Measurements from ENCODE around the gene RBM47. TPM values are rescaled to one million over a fixed set of nuclear protein-coding genes. Genes with fewer than 3 reads are reported as not detected.
"Not testable (repeated sequence)": the region's sequence is repeated elsewhere in the genome, so short reads cannot be mapped to it uniquely, and the experiment has no call there.

RBM47 gene
- total RNA-seq, 1 experiment from 2014 or later = 78.0 TPM

- ChIA-PET CTCF (interaction anchor here (0.7 kb wide), 1 partner anchor 843 kb away, joined by 11 read pairs; no protein-coding TSS in a partner anchor), POLR2A (ENCODE audit: unreplicated experiment) (no interaction called here)
- TF ChIP-seq EZH2 (IDR thresholded peaks at IDR 0.05; ENCODE audit: low read depth) (no peak), CTCF (conservative IDR thresholded peaks at IDR 0.05) (no peak)
- Histone ChIP-seq H3K4me1 (replicated peaks; ENCODE audit: insufficient read depth) (no peaks in the 10 kb centered on the region), H3K4me2 (no peak overlapping the region), H2AFZ (no peak overlapping the region), H3F3A (ENCODE audit: insufficient read depth, low read depth) (peaks cover 2% of the 10 kb centered on the region; the same call in 1 of the 2 replicates), H4K20me1 (ENCODE audit: insufficient read depth) (peaks cover 3% of the 10 kb centered on the region; the same call in 1 of the 2 replicates), H3K36me3 (ENCODE audit: low read depth) (peaks cover 11% of the 10 kb centered on the region; the same call in 1 of the 2 replicates), H3K9me2 (ENCODE audit: insufficient read depth) (no peaks in the 10 kb centered on the region), H3K27me3 (ENCODE audit: insufficient read depth, low read depth) (no peaks in the 10 kb centered on the region), H3K9me3 (ENCODE audit: insufficient read depth, low read depth) (no peaks in the 10 kb centered on the region), H3K79me2 (ENCODE audit: low read depth) (peaks cover 8% of the 10 kb centered on the region; the same call in 1 of the 2 replicates), H3K27ac (no peak overlapping the region), H3K4me3 (no peak overlapping the region)
- no TSS peak for BruUV-seq (replicated peaks)
- DNase-seq = no peak
- intact Hi-C loops (cut with micrococcal nuclease; ENCODE audit: unreplicated experiment) = no loop called here
Measured at GRCh38 chr4:40434126-40434687, 195.5 kb downstream of the RBM47 start.

DNA sequence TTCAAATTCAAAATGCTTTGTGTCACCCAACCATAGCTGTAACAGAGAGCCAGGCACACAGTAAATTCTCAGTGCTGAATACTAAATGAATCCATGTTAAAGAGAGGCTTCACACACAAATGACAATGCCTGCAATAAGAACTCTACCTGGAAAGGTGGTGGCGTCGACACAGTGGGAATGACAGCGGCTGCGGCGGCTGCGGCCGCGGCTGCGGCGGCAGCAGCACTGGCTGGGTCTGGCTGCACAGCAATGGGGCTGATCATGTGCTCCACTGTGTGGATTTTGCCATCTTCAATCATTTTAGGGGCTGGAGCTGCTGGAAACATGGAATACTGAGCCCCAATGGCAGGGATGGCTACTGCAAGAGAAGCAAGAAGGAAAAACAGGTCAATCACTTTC is 197.2 kb downstream of the RBM47 start:
- intact Hi-C loops (cut with micrococcal nuclease; ENCODE audit: unreplicated experiment) = no loop called here
- no peaks in the 10 kb centered on the region for H3K9me2 ChIP-seq (ENCODE audit: insufficient read depth)
- no peak for TF ChIP-seq CTCF (conservative IDR thresholded peaks at IDR 0.05)
- TF ChIP-seq EZH2 (IDR thresholded peaks at IDR 0.05; ENCODE audit: low read depth) = no peak
- peaks cover 4% of the 10 kb centered on the region; the same call in 1 of the 2 replicates for H3K79me2 ChIP-seq (ENCODE audit: low read depth)
- H3K4me1 ChIP-seq (replicated peaks; ENCODE audit: insufficient read depth) = no peaks in the 10 kb centered on the region
- H3K36me3 ChIP-seq (ENCODE audit: low read depth) = peaks cover 14% of the 10 kb centered on the region; the same call in 1 of the 2 replicates
- BruUV-seq (replicated peaks) = no TSS peak
- CTCF ChIA-PET = no interaction called here
- H3K27me3 ChIP-seq (ENCODE audit: insufficient read depth, low read depth) = no peaks in the 10 kb centered on the region
- no peak for DNase-seq
- H3K27ac ChIP-seq = no peak overlapping the region
- H3K4me2 ChIP-seq = no peak overlapping the region
- peaks cover 3% of the 10 kb centered on the region; the same call in 1 of the 2 replicates for H4K20me1 ChIP-seq (ENCODE audit: insufficient read depth)
- no peaks in the 10 kb centered on the region for H3K9me3 ChIP-seq (ENCODE audit: insufficient read depth, low read depth)
- no peak overlapping the region for H3K4me3 ChIP-seq
- no peaks in the 10 kb centered on the region; the same call in 1 of the 2 replicates for H3F3A ChIP-seq (ENCODE audit: insufficient read depth, low read depth)
- no peak overlapping the region for H2AFZ ChIP-seq
- POLR2A ChIA-PET (ENCODE audit: unreplicated experiment) = interaction anchor here (0.5 to 0.9 kb wide), 2 partner anchors 9 to 53 kb away, joined by 8 to 9 read pairs; no protein-coding TSS in a partner anchor

- H3K79me2 ChIP-seq (ENCODE audit: low read depth); intact Hi-C loops (cut with micrococcal nuclease; ENCODE audit: unreplicated experiment); H3K4me1 ChIP-seq (replicated peaks; ENCODE audit: insufficient read depth); CTCF ChIA-PET; H2AFZ ChIP-seq; H3K9me2 ChIP-seq (ENCODE audit: insufficient read depth); POLR2A ChIA-PET (ENCODE audit: unreplicated experiment); H4K20me1 ChIP-seq (ENCODE audit: insufficient read depth); H3K27ac ChIP-seq; BruUV-seq (replicated peaks); H3K4me3 ChIP-seq; DNase-seq; H3K27me3 ChIP-seq (ENCODE audit: insufficient read depth, low read depth); H3K9me3 ChIP-seq (ENCODE audit: insufficient read depth, low read depth); H3K4me2 ChIP-seq: not testable (repeated sequence)
- Histone ChIP-seq H3K36me3 (ENCODE audit: low read depth) (peaks cover 37% of the 10 kb centered on the region), H3F3A (ENCODE audit: insufficient read depth, low read depth) (peaks cover 15% of the 10 kb centered on the region)
Measured at GRCh38 chr4:40427871-40428270, 201.8 kb downstream of the RBM47 start.
